HepG2 (cell line): ENCODE measurements around the gene ZNF48. TPM values are rescaled to one million over a fixed set of nuclear protein-coding genes. Genes with fewer than 3 reads are reported as not detected.

Experiments
- BRF2 ChIP-seq: sonication (generic); formaldehyde crosslinking; IDR thresholded peaks from 2 replicates; pipeline ENCODE4 v1.8.1; 2022; ENCODE audit warnings: mild to moderate bottlenecking, missing genetic modification reagents
- CSRNP1 ChIP-seq: sonication (generic); formaldehyde crosslinking; IDR thresholded peaks from 2 replicates; pipeline ENCODE4 v1.8.1; 2023; ENCODE audit warnings: mild to moderate bottlenecking, missing genetic modification reagents
- EP300 ChIP-seq, 3 experiments: sonication (generic) in 1 of 3; formaldehyde crosslinking in 1 of 3; IDR thresholded peaks; 2 replicates each; pipeline versions ENCODE4 v1.5.1 to v1.6.1; 2011 to 2020; ENCODE audit warnings: low read depth in 2 of 3, low read length in 2 of 3, borderline replicate concordance in 1 of 3, improper control_type of control experiment in 1 of 3, mild to moderate bottlenecking in 1 of 3, missing genetic modification reagents in 1 of 3, moderate library complexity in 1 of 3
- RAD51 ChIP-seq: fragments of 450-650 bp; IDR thresholded peaks from 2 replicates; pipeline ENCODE4 v1.6.1; 2016; ENCODE audit warnings: borderline replicate concordance
- RNF219 ChIP-seq: sonication (generic); formaldehyde crosslinking; IDR thresholded peaks from 2 replicates; pipeline ENCODE4 v1.5.0; 2020; ENCODE audit warnings: mild to moderate bottlenecking, missing genetic modification reagents
- SMYD3 ChIP-seq: sonication (generic); formaldehyde crosslinking; IDR thresholded peaks from 2 replicates; pipeline ENCODE4 v1.8.1; 2023; ENCODE audit warnings: mild to moderate bottlenecking, missing genetic modification reagents
- SOX13 ChIP-seq, 3 experiments: fragments of 450-650 bp in 1 of 3; sonication (generic) in 1 of 3; formaldehyde crosslinking in 1 of 3; IDR thresholded peaks in 2 of 3; conservative IDR thresholded peaks in 1 of 3; 2 replicates each; pipeline versions ENCODE4 v1.5.0 to v1.6.1; 2016 to 2020; ENCODE audit warnings: antibody characterized with exemption in 1 of 3, mild to moderate bottlenecking in 1 of 3, missing compliant biosample characterization in 1 of 3, missing genetic modification reagents in 1 of 3, moderate library complexity in 1 of 3
- ZFAT ChIP-seq: sonication (generic); formaldehyde crosslinking; conservative IDR thresholded peaks from 2 replicates; pipeline ENCODE4 v1.8.1; 2023; ENCODE audit warnings: missing genetic modification reagents, inconsistent platforms
- ZNF407 ChIP-seq: sonication (generic); formaldehyde crosslinking; IDR thresholded peaks from one replicate; pipeline ENCODE4 v1.5.1; 2020; ENCODE audit warnings: mild to moderate bottlenecking, missing genetic modification reagents; ENCODE audit errors: not compliant biosample characterization
- ZNF451 ChIP-seq: sonication (generic); formaldehyde crosslinking; IDR thresholded peaks from 2 replicates; pipeline ENCODE4 v1.5.0; 2020; ENCODE audit warnings: mild to moderate bottlenecking, missing genetic modification reagents
- ZNF746 ChIP-seq: sonication (generic); formaldehyde crosslinking; IDR thresholded peaks from 2 replicates; pipeline ENCODE4 v1.8.0; 2022; ENCODE audit warnings: mild to moderate bottlenecking, missing genetic modification reagents
- ZSCAN29 ChIP-seq: sonication (generic); formaldehyde crosslinking; conservative IDR thresholded peaks from 2 replicates; pipeline ENCODE4 v1.4.0; 2020; ENCODE audit warnings: mild to moderate bottlenecking, missing genetic modification reagents
- polyA plus RNA-seq, 8 experiments: library from polyadenylated mRNA; depleted of rRNA in 3 of 8; stranded (reverse) in 7 of 8; unstranded in 1 of 8; fragments of >200 nt; fragmentation: Illumina TruSeq in 4 of 8; extraction: Trizol in 4 of 8; gene quantifications; 2 replicates each; pipeline versions ENCODE4 v1.2.1 to v1.2.3, GENCODE V29; 2011 to 2016; ENCODE audit warnings: low read depth in 4 of 8, missing spikeins in 1 of 8, mixed read lengths in 1 of 8; ENCODE audit not compliant: insufficient read depth in 1 of 8
- total RNA-seq, 5 experiments: library from RNA; depleted of rRNA; stranded (reverse); fragments of >200 nt; fragmentation: Illumina TruSeq; extraction: Trizol; gene quantifications; 2 replicates each; pipeline ENCODE4 v1.2.3, GENCODE V29; 2016; ENCODE audit warnings: low read depth in 1 of 5

The ZNF48 gene
- total and polyA plus RNA-seq, 2 of the 13 experiments (the other 11 are each of a cell fraction or from before 2014, with no cell fraction given) = 9.9 to 12.3 TPM

GRCh38 chr16:30445408-30446202, 50.4 kb downstream of the ZNF48 start, which contains the start of gene SEPHS2 (continued):
- TF ChIP-seq BRF2 (CRISPR knock-in tag) = 0 out of 2 replicates have a peak, but pooled peaks have one; percentile 43
- no peak for TF ChIP-seq SOX13 (IDR thresholded peaks at IDR 0.05)
- TF ChIP-seq SOX13 (CRISPR knock-in tag; conservative IDR thresholded peaks at IDR 0.05 in 1 of 2, IDR thresholded peaks at IDR 0.05 in 1 of 2) = peak in 1 of 2 experiments; percentile 53; a peak in 2 of 4 replicates
- 0 out of 2 replicates have a peak, but pooled peaks have one; percentile 61 for TF ChIP-seq ZSCAN29 (CRISPR knock-in tag)
- TF ChIP-seq ZNF407 (CRISPR knock-in tag) = no peak
- TF ChIP-seq RNF219 (CRISPR knock-in tag) = no peak
- TF ChIP-seq ZNF746 (CRISPR knock-in tag) = peak; percentile 79
- TF ChIP-seq ZNF451 = no peak
- TF ChIP-seq RAD51 = peak; percentile 72; the same call in 1 of the 2 replicates
- peak in 1 of 2 experiments; percentile 41; a peak in 1 of 4 replicates for TF ChIP-seq EP300 (IDR thresholded peaks at IDR 0.05; ENCODE audit: low read depth in 2 of 2, low read length in 2 of 2)
- TF ChIP-seq EP300 (CRISPR knock-in tag; IDR thresholded peaks at IDR 0.05; ENCODE audit: borderline replicate concordance) = peak; percentile 60; the same call in 1 of the 2 replicates
- no peak for TF ChIP-seq SMYD3 (CRISPR knock-in tag)
- no peak for TF ChIP-seq ZFAT
- 0 out of 2 replicates have a peak, but pooled peaks have one; percentile 49 for TF ChIP-seq CSRNP1
